ENCODE data around the gene CARM1.
"Not testable (repeated sequence)": the region's sequence is repeated elsewhere in the genome, so short reads cannot be mapped to it uniquely, and the experiment has no call there.

Gene CARM1

DNA sequence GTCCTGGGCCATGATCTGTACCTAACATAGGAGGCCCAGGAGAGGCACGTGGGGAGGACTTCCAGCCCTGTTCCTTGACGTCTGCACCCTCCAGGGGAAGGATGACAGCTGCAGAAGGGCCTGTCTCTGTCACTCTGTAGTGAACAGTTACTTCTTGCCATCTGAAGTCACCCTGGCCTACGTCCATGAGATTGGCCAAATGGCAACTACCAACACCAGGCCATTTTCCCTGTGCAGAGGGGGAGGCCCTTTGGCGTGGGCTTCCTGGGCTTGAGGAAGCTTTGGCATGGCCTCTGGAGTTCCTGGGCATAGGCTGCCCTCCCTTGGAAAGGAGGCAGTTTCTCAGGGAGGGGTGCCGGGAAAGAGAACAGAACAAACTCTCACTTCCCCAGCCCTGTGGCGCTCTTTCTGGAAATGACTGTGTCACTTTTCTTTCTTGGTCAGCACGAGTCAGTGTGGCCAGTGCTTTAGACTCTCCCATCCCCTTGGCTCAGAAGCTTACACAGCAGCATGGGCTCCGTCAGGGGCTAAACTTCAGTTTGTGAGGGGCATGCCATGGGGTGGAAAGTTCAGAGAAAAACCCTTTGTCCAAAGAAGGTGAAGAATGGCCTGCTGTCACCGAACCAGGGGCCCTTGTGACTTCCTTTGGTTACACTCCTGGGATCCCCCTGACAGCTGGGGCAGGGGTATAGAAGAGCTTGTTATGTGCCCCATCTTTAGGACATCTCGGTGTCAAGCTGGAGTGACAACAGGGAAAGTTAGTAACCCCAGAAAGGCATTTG is 5.3 kb downstream of the CARM1 start:
- DNase-seq = no peak

DNA sequence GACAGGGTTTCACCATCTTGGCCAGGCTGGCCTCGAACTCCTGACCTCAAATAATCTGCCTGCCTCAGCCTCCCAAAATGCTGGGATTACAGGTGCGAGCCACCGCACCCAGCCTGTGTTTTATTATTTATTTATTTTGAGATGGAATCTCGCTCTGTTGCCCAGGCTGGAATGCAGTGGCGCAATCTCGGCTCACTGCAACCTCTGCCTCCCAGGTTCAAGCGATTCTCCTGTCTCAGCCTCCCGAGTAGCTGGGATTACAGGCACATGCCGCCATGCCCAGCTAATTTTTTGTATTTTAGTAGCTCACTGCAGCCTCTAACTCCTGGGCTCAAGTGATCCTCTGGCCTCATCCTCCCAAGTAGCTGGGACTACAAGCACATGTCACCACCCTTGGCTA is 6.3 kb downstream of the CARM1 start:
- not testable (repeated sequence) for DNase-seq

DNA sequence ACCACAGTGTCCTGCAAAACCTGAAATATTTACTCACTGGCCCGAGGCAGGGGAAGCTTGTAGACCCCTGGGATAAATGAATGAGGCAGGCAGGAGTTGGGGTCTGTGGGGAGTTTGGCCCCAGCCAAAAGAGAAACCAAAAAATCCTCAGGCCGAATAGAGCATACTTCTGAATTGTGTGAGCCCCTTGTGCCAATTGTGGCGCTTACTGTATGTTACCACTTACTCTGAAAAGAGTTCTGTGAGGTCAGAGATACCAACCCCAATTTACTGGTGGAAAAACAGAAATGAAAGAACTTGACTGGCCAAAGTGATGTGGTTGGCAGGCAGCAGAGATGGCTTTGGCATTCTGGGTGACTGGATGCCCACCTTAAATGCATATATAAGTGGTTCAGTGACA is 6.9 kb downstream of the CARM1 start:
- DNase-seq = no peak

DNA sequence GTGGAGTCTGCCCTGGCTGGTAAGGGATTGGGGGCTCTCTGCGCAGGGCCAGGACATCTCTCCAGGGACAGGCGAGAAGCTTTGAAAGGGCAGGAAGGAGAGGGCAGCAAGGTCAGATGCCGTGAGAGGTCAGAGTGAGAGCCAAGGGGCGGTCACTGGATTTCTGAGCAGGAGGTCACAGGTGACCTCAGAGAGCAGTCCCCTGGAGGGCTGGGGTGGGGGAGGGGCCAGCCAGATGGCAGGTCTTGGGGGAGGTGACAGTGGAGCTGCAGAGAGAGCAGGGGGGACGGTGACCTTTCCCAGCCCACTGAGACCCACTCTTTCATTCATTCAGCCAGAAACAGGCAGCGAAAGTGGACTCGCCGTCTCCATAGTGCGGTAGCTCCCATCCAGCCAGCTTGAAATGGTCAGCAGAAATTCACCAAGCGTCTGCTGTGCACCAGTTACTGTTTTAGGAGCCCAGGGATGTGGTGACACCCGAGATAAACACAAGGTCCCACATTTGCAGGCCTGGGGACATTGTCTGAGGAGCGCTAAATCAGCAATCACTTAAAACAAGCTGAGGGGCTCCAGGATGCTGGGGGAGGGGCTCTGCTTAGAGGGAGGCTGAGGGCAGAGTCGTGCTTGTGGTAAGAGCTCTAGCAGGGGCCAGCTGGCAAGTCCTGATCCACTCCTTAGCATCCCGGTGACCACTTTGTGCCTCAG is 10.2 kb downstream of the CARM1 start:
- DNase-seq = no peak

GRCh38 chr19:10882108-10882457 is 10.7 kb downstream of the CARM1 start:
- no peak for DNase-seq

DNA sequence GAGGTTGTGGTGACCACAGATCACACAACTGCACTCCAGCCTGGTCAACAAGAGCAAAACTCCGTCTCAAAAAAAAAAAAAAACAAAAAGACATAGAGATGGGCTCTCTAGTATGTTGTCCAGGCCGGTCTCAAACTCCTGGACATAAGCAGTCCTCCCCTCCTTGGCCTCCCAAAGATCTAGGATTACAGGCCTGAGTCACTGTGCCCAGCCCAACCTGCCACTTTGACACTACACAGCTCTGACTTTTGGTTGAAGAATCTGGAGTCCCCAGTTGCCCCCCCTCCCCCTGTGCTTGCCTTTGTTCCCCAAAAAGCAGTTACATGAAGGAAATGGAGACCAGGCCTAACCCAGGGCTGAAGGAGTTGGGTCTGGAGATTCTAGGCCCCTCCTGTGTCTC is 12.9 kb downstream of the CARM1 start:
- DNase-seq = no peak

DNA sequence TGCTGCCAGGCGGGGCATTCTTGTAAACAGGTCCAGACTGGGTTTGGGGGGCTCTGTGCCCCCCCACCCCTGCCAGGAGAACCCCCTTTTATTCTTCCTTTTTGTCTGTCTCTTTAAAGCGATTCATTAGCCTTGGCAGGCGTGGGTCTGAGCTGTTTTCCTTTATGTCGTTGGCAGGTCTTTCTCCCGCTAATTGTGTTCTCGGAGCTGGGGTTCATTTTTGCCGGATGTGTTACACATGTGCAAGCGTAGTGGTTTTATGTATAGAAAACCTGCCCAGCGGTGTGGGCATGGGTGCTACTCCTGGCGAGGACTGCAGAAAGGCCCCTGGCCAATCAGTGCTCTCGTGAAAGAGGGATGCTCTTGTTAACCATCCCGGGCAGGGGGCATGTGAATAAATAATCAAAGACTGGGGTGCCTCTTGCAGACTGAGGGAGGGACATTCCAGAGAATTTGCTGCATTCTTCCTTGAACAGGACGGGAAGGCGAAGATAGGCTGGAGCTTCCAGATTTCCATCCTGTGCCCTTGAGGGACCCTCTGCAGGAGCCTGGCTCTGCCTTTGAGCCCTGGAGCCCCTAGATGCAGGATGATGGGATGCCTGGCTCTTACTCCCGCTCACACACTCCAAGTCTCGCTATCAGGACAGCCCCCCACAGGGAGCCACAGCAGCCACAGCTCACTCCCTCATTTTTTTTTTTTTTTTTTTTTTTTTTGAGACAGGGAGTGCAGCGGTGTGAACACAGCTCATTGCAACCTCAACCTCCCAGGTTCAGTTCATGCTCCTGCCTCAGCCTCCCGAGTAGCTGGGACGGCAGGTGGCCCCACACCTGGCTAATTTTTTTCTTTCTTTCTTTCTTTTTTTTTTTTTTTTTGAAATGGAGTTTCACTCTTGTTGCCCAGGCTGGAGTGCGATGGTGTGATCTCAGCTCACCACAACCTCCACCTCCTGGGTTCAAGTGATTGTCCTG is 14.1 kb downstream of the CARM1 start:
- DNase-seq = no peak

DNA sequence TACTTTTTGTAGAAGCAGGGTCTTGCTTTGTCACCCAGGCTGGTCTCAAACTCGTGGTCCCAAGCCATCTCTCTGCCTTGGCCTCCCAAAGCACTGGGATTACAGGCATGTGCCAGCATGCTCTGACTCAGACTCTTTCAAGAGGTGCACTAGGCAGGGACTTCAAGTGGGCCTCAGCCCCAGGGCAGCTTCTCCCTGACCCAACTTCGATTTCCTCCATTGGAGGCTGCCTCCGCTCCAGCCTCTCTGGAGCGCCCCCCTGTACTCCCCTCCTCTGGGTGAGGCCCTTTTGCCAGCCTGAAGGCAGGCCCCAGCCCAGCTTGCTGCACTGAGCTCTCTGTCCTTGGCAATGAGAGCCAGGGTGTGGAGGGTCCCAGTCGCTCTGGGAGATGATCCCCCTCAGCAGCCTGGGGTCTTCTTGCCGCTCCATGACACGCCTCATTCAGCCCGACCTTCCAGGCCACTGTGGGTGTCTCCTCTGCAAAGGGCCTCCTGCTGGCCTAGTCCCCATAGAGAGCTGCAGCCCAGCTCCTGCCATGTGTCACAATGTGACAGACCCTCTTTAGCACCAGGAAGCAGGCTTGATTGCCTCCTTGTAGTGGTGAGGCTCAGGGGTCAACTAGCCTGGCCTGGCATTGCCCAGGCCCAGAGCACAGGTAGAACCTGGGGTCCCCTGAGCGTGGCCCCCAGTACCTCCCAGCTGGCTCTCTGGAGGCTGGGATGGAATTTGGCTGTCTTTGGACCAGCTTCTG is 16.4 kb downstream of the CARM1 start:
- no peak for DNase-seq

DNA sequence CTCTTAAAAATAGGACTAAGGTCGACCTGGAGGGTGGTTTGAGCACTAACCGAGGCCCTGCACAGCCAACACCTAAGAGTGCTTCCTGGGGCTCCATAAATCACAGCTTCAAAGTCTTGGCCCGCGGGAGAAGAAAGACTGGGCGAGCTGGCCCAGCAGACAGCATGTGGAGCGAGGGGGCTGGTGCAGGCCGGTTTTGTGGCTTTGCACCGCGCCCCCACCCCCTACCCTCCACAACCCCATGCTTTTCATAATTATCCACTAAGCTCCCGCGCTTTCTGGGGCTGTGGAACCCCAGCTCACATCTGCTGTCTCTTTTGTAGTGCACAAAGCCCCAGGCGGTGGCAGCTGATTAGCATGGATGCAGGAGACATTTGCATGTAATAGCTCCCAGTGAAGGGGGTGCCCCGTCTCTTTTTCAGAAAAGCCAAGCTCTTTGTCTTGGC is 17.1 kb downstream of the CARM1 start:
- DNase-seq = no peak

DNA sequence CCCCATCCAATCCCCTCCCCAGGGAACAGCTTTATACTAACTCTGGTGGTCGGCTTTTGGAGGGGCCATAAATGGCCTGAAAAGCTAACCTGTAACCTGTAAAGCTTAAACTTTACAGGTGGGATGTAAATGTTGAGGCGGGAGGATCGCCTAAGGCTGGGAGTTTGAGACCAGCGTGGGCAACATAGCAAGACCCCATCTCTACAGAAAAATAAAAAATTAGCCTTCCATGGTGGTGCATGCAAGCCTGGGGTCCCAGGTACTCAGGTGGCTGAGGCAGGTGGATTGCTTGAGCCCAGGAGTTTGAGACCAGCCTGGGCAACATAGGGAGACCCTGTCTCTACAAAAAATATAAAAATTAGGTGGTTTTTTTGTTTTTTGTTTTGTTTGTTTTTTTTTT is 18.5 kb downstream of the CARM1 start:
- DNase-seq = no peak

- DNase-seq = no peak
Measured at GRCh38 chr19:10891405-10892086, 20.2 kb downstream of the CARM1 start.

DNA sequence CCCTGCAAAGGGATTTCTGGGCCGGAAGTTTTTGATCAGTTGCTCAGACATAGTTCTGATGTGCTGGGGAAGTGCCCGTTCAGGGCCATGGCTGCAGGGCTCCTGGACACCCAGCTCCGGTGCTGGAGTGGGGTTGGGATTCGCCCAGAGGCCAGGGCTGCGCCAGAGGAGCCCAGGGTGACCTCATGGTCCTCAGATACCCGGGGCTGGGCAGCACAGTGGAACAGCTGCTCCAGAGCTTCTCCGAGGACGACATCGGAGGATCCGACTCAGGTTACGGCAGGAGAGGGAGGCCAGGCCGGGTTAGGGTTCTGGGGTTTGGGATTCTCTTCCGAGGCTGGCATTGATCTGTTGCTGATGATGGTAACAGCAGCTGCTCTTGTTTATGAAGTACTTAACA is 20.9 kb downstream of the CARM1 start:
- no peak for DNase-seq

- DNase-seq = no peak
Measured at GRCh38 chr19:10894911-10895213, 23.5 kb downstream of the CARM1 start.

GRCh38 chr19:10895363-10895762 is 24.0 kb downstream of the CARM1 start:
- no peak for DNase-seq

DNA sequence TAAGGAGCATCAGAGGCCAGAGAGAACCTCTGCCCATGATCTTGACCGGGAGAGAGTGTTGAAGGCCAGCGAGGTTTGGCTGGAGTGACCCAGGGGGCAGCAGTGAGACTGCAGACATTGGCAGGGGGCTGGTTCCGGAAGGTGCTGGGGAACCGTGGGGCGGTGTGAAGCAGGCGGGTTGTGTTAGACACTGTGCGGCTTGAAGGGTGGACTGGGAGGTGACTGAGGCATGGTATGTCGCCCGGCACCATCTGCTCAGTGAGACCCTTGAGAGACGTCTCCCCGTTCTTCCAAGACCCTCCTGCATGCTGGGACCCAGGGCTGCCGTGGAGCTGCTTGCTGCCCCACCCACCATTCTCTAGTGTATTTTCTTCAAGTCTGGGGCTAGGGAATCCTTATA is 24.6 kb downstream of the CARM1 start:
- no peak for DNase-seq

GRCh38 chr19:10896851-10897526 is 25.6 kb downstream of the CARM1 start:
- no peak for DNase-seq

DNA sequence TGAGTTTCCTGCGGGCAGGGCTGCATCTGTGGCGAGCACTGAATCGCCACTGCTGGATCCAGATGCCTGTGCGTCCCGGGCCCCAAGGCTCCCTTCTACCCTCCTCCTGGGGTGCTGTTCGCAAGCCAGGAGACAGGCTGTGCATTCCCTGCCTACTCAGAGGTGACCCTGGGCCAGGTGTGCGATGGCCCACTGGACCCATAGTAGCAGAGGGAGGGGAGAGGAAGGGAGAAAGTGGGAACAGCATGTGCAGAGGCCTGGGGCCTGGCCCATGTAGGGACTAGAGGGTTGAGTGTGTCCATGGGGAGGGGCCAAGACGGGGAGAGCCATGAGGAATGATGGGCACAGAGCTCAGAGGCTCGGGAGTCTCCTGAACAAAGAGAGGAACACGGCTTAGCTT is 27.3 kb downstream of the CARM1 start:
- no peak for DNase-seq

DNA sequence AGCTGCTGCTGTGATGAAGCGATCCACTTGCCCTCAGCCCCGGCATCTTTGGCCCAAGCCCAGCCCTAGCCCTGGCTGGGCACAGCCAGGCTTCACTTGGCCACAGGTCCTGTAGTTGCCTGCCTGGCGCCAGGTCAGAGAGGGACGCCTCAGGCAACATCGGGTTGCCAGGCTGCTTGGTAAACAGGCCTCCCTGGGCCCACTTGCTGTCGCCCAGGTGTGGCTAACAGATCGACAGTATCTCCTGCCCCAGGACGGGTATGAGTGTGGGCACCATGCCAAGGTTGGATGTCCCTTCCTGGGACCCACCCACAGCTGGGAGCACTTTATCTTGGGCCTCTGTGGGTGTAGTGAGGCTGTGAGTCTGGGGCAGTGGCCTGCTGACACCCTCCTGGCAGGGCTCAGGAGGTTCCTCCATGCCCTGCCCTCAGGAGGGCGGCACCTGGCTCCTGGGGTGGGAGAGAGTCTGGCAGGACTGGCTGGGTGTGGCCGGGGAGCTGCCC is 27.8 kb downstream of the CARM1 start:
- no peak for DNase-seq

DNA sequence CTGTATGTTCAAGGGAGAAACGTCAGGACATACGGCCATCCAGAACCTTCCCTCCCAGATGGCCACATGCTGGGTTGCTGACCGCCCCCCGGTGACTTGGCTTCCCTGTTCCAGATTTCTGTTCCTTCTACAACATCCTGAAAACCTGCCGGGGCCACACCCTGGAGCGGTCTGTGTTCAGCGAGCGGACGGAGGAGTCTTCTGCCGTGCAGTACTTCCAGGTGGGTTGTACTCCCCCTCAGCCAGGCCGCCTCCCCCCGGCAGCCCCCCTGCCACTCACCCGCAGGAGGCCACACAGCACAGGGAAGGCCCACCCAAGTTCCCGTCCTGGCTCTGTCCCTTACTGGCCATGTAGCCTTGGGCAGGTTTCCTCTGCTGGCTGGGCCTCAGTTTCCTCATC is 36.6 kb downstream of the CARM1 start:
- no peak for DNase-seq

DNA sequence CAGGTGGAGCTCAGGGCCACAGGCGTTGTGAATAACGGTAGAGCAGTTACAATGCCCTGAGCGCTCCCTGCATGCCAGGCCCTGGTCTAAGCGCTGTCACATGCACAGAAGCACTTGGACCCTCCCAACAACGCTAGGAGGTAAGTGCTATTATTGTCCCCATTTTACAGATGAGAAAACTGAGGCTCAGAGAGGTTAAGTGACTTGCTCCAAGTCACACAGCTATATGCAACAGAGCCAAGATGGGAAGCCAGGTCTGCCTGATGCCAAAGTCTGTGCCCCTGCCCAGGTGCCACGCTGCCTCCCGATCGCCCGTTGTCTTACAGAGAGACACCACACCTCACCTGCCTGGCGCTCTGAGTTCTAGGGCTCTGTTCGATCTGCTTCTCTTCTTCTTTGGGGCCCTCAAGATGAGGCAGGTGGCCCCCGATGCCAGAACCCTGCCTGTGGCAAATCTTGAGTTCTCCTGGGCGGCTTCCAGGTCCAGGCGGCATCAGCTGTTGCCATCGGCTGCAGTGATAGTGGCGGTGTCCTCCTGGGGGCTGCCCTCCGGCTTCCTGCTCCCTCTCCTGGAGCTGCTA is 37.1 kb downstream of the CARM1 start:
- no peak for DNase-seq

Measured in effector CD4-positive, alpha-beta T cell (primary cell).